HG03159 (cell line): Measurements from ENCODE around the gene APMAP.

Experiments
- ATAC-seq: cut with Tn5 transposase; IDR thresholded peaks from one replicate; pipeline ENCODE4 v1.9.1; 2021; ENCODE audit warnings: mild to moderate bottlenecking, moderate library complexity; ENCODE audit not compliant: unreplicated experiment

The APMAP gene

DNA sequence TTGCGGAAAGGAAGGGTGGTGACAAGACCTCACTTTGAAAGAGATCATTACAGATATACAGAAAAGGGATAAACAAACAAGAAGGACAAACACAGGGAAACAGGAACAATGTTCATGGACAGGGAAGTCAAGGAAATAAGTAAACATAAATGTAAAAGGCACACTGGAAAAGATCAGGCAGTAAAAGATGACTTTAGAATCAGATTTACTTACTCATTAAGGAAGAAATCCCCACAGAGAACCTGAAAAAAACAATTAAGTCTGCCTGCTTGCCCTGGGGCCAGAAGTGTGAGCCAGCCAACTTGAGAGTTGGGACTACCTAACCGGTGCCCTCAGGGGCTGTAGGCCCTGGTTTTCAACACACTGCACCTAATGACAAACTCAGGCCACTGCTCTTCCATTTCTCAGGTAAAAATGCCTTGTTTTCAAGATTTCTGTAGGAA lies 1.7 kb downstream of the APMAP start:
- no peak for ATAC-seq

DNA sequence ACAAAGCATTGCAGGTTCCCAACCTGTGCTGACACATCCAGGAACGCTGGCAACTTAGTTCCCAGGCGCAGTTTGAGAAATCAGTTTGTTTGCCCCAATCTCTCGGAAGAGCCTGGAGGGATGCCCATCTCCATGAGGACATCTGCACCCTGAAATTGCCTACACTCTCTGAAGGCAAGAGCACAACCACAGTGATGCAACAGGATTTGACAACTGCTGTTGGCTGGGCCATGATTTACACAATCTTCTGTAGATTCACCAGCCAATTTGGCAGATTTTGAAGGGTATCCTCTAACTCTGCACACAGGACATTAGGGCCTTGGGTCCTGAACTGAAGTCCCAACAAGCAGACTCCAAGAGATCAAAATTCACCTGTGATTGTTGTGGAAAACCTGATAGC lies 3.4 kb downstream of the APMAP start:
- ATAC-seq, result no peak

DNA sequence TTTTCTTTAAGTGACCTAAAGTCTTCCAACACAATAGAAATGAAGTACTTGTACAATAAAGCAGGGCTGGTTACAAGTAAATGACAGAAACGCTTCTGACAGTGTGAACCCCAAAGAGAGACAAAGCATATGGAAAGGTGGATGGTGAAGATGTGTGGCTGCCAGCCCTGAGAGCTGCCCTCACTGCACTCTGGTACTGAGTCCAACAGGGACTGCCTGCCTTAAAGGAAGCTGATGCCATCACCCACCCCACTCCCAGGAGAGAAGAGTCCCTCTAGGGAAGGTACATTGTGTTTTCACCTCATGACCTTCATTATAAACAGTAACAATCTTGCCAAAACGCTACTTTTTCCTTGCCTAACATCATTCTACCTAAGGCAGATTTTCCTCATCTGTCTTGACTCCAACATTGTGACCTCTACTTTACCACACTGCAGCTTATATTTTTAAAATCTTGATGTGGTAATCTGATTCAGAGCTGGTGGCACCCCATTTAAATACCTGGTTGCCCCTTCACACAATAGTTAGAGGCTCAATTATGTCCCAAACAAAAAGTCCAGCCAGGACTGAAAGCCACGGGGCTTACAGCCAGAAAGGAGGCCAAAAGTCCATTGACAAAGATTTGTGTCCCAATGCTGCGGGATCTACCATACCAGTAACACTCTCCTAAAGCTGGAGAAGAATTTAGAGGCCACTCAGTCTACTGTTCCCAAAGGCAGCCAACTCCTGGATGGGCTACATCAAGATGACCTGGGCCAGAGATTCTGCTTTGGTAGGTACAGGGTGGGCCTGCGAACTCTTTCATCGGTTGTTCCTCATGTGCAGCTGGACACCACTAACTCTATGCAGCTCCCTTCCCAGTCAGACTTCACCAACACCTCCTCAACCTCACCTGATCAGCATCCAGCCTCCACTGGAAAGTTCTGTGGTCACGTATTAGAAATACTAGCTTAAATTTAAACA lies 4.4 kb downstream of the APMAP start:
- ATAC-seq, result no peak

DNA sequence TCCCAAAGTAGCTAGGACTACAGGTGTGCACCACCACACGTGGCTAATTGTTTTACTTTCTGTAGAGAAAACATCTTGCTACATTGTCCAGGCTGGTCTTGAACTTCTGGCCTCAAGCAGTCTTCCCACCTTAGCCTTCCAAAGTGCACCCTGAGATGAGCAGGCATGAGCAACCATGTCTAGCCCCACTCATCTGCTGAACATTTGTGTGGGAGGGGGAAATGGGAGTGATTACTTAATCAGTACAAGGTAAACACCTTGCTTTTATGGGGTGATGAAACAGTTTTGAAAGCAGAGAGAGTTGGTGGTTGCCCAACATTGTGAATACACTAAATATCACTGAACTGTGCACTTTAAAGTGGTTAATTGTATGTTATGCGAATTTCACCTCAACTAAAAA lies 5.3 kb downstream of the APMAP start:
- no peak for ATAC-seq

DNA sequence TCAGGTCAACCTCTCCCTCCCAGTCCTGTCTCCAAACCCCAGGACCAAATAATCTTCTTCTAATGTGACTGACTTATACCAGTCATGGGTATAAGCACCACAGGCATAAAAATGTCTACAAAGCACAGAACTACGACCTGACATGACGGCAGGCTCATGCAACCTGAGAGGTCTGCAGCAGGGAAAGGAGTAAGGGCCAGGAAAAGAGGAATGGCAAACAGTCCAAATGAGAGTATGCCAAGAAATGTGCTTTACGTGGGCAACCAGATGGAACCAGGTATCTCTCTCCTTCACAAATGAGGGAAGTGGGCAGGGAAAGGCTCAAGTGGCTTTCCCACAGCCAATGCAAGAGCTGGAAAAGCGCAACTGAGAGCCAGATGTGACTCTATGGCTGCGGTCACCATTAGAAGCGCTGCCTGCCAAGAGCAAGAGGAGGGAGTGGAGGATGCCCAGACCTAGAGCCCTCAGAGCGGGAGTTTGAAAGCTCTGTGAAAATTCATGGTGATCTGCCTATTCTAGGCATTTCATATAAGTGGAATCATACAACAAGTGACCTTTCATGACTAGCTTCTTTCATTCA lies 6.0 kb downstream of the APMAP start:
- no peak for ATAC-seq

DNA sequence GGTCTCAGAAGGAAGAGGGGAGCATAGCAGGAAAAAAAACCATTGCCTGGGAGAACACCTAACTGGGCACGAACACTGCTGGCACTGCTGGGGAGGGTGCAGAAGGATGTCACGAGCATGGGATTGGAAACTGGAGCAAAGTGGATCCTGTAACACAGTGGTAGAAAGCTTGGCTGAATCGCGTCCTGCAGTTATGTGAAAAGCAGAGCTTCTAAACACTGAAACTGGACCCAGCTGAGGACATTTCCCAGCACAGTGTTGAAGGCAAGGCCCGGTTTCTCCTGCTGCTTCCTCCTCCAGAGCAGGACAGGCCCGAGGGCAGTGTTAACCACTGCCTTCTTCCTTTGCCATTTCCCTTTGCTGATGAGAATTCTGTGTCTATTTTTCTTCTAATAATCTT lies 6.7 kb downstream of the APMAP start:
- ATAC-seq, result no peak

DNA sequence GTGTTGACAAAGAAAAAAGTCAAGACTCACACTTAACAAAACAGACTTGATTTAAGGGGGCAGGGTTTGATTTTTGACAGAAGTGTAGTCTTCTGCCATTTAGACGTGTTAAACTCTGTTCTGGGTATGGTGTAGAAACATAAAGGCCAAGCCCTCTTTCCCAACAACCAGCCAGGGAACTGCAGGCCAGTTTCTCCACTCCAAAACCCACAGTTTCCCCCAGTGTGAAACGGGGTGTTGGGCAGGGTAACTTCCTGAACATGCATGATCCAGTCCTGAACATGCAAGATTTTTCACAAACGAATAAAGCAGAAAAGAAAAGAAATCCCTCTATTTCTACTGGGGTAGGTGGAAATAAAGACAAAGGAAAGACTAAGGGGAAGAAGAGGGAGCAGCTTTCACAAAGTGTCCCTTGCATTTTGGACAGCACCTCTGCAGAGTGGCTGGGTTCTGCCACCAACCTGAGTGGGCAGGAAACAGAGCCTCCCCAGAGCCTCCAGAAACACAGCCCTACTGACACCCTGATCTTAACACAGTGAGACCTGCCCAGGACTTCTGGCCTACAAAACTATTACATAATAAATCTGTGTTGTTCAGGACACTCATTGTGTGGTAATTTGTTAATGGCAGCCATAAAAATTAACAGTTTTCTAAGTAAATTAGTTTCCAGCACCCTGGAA lies 7.5 kb downstream of the APMAP start:
- no peak for ATAC-seq

DNA sequence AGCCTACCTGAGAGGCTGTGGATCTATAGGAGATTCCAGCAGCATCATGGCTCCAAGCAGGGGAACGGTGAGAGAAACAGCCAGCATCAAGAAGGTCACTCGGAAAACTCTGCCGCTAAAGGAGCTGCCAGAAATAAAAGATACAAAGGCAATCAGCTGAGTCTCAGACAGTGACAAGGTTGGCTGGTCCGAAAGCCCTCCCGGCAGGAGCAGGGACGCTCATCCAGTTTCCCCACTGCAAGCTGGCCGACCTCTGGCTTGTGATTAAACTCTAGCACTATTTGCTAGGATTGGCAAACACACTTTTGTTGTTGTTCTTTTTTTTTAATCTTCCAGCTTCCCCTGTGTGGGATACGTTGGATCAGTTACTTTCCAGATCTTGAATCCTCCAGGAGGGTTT lies 8.7 kb downstream of the APMAP start:
- ATAC-seq, result no peak

DNA sequence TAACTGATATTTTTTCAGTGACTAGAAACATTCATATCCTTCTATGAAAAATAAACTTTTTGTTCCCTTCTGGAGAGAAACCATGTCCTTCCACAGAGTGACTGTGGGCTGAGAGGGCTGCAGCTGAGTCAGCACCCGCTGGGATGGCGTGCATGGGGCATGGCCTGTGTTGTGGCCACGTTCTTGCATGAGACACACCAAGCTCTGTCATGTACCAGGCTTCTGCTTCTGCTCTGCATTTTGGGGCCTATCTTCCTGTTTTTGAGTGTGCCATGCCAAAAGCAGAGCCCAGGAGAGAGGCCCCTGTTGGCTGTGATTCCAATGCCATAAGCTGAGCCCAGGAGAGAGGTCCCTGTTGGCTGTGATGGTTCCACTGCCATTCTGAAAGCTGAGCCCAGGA lies 10.8 kb downstream of the APMAP start:
- no peak for ATAC-seq

DNA sequence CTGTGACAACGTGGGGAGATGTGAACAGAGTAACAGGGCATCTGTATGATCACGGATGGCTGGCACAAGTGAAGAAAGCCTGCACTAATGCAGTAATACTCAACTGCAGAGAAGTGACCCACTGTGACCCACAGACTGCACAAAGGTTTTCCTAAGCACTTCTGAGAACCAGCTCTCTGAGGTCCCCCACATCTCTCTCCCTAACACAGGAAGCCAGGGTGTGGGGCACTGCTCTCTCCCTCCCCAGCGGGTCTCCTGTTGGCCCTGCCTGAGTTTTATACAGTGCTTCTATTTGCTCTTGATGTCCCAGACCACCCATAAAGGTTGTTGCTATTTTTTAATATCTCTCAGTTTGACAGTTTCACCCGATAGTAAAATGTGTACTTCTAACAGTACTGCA lies 11.3 kb downstream of the APMAP start:
- no peak for ATAC-seq

DNA sequence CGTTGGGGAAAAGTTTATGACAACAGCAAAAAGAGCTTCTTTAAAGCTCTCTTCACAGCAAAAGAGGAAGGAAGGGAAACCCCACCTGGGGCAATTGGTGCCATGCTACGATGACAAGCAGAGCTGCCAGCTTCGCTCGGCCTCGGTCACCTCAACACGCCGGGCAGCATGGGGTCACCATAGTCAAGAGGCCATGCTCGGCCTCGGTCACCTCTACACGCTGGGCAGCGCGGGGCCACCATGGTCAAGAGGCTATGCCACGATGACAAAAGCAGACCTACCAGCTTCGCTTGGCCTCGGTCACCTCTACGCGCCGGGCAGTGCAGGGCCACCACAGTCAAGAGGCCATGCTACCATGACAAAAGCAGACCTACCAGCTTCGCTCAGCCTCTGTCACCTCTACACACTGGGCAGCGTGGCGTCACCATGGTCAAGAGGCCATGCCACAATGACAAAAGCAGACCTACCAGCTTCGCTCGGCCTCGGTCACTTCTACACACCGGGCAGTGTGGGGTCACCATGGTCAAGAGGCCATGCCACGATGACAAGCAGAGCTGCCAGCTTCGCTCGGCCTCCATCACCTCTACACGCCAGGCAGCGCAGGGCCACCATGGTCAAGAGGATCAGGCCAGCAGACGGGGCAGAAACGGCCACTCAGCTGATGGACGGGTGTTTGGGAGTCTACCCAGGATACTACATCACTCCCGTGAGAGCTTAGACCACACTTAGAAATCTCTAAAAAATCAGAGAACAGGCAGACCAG lies 12.1 kb downstream of the APMAP start:
- ATAC-seq, result no peak

DNA sequence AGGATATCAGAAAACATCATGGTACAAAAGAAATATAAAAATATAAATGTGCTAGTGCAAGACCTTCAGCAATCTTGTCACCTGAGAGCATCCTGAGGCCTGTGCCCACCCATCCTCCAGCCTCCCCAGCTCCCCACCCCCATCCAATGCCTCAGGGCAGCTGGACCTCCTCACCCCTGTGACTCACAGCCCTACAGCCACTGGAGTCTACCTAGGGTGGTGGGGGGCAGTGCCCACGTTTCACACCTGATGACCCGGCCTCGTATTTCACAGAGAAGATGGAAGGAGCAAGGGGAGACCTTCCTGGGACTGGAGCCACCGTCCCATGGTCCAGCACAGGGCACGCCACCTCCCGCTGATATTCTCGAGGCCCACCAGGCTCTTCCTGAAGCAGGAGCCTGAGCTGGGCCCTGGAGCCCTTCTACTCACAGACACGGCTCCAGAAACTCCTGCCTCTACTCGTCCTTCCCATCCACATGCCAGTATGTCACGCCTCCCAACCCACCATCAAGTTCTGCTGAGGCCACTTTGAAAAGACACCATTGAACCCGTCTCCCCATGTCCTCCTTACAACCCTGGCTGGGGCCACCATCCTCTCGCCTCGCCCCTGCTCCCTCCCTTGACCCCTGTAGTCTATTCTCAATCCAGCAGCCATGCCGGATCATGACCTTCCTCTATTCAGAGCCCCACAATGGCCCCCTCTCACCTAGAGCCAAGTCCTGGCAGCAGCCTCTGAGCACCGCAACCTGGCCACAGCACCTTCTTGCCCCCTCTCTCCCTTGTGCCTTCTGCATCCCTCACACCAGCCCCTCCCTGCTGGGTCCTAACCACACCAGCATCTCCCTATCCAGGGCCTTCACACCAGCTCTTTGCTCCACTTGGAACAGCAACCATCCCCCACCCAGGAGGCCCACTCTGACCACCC lies 13.3 kb downstream of the APMAP start:
- no peak for ATAC-seq

DNA sequence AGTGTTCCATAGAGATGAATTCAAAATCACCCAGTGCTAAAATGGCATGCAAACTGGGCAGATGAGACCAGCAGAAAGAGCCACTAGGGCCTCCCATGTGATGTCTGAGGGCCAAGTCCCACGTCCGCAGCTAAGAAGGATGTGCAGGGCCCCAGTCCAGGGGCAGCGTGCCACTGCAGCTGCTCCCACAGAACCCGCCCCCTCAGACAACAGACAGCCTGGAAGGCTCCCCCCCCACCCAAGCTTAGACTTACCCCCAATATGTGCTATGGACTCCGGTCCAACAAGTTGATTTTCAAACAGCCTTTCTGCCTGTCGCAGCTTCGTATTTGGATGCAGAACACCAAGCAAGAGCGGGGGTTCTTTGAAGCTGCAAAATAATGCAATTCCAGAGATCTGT lies 14.0 kb downstream of the APMAP start:
- ATAC-seq, result no peak

DNA sequence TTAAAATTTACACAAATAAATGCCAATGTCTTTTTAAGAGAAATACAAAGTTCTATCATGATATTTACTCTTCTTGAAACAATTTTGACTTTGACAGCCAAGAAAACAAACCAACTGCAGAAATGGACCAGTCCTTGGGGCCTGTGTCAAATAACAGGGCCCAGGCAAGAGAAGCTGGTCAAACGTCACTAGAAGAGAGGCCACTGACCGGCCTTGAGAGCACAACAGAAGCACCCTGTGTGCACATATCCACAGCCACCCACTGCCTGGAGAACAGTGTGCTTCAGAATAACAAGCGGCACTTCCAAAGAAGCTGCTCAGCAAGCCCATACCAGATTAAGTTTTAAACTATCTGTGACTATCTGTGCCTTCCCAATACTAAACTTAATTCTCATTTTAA lies 14.8 kb downstream of the APMAP start:
- ATAC-seq, result no peak

DNA sequence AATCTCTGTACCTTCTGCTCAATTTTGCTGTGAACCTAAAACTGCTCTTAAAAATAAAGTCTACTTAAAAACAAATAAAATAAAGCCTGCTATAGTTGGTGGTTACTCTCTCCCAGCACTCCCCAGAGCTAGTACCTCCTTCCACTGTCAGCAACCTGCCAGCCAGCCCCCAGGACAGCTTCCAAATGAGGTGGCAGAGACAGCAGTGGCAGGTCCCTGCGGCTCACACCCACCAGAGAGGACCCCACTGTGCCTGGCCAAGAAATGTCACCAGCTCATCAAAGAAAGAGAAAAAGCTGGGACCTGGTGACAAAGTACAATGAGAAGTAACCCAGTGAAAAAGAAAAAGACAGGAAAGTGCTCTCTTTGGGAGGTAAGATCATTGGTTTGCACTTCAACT lies 15.2 kb downstream of the APMAP start:
- no peak for ATAC-seq

DNA sequence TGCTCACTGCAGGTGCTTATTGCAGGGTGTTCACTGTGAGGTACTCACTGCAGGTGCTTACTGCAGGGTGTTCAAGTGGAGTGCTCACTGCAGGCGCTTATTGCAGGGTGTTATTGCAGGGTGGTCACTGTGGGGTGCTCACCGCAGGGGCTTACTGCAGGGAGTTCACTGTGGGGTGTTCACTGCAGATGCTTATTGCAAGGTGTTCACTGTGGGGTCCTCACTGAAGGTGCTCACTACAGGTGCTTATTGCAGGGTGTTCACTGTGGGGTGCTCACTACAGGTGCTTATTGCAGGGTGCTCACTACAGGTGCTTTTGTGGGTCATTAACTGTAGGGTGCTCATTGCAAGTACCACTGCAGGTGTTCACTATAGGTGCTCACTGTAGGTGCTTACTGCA lies 20.2 kb downstream of the APMAP start:
- no peak for ATAC-seq

DNA sequence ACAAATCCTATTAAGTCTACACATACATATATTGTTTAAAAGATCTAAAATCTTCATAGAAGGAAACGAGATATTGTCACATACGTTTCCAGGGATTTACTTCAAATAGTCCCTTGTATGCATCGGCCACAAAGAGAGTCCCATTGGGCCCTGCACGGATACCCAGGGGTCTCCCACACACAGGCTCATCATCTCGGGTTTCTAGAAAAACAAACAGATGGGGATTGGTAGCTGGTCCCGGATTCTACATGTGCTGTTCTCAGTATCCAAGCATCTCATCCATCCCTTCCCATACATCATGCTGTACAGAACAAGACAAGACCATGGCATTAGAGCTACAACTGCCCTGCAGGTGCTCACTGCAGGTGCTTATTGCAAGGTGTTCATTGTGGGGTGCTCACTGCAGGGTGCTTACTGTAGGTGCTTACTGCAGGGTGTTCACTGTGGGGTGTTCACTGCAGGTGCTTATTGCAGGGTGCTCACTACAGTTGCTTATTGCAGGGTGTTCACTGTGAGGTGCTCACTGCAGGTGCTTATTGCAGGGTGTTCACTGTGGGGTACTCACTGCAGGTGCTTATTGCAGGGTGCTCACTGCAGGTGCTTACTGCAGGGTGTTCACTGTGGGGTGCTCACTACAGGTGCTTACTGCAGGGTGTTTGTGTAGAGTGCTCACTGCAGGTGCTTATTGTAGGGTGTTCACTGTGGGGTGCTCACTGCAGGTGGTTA lies 21.0 kb downstream of the APMAP start:
- ATAC-seq, result no peak

DNA sequence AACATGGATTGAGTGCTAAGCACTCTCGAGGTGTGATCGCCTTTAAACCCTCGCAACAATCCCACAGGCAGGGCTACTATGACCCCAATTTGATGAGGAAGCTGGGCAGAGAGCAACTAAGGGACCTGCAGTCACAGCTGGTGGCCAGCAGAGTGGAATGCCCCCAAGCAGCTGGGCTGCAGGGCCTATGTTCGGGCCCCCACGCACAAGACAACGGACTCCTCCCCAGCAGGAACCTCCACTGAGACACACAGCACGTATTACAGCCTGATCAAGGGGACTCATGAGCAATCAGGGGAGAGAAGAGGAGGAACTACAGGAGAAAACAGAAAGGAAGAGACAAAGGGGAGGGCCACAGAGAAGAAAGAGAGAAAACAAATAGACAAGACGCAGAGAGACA lies 21.8 kb downstream of the APMAP start:
- ATAC-seq, result no peak

DNA sequence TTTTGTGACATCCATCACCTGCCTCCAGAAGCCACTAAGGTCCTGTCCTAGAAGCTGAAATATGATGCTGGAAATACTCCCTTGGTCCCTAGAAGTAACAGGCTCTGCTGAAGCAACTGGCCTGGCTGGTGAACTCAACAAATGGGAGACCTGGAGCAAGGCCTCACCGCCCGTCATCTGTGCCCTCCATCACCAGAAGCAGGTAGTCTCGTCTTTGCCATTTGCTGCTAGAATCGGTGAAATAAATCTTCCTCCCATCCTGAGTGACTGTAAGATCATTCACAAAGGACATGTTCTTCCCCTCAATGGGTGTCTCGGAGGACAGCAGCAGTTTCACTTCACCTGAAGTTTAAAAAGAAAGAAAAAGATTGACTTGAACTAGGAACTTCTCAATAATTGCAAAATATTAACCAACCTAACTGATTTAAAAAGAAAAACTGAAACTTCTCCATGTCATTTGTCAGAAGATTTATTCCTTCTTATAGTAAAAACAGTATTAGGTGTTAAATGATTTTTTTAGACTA lies 22.5 kb downstream of the APMAP start:
- ATAC-seq, result no peak
